RPMI7951 (cell line): ENCODE results near the gene SNCA. TPM values are rescaled to one million over a fixed set of nuclear protein-coding genes. Genes with fewer than 3 reads are reported as not detected.

ENCODE experiments used
- DNase-seq: peaks from one replicate; pipeline ENCODE4 v3.0.0-alpha.2; 2012; ENCODE audit warnings: low read depth
- total RNA-seq: library from RNA; depleted of rRNA; stranded (reverse); fragments of >200 nt; shearing (Covaris generic); gene quantifications from 2 replicates; pipeline ENCODE4 v1.2.3, GENCODE V29; 2014

SNCA gene
- total RNA-seq, 1 experiment from 2014 or later: 0.60 TPM

DNA sequence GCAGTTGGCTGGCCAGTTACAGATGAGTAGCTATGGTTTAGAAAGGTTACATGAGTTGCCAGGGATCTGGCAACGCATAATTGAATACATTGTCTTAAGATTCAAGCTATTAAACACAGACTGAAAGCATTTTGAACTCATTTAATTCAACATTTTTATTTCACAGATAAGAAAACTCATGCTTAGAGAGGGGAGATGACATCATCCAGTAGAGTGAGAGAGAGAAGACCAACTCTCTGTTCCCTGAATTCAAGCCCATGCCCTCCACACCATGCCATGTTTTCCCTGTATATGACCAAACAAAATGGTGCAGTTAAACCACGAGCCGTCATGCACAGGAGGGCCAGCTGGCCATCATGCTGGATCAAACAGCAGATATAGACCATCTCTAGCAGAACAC lies 22.6 kb downstream of the SNCA start:
- no peak for DNase-seq

DNA sequence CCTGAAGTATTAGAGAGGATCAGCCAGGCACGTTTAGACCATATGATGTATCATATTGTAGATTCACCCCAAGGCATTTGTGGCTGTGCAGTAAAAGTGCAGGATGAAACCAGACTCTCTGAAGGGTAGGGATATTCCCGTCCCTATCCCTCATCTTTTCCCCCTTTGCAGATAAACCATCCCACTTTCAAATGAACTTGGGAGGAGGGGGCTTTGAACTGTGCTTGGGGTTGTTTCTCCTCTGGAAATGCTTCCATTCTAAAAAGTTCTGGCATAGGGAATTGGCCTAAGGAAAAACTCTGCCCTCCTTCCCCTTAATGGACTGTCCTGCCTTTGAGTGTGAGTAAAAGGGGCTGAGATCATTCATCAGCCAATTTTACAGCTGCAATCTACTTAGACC lies 23.8 kb downstream of the SNCA start:
- no peak for DNase-seq

DNA sequence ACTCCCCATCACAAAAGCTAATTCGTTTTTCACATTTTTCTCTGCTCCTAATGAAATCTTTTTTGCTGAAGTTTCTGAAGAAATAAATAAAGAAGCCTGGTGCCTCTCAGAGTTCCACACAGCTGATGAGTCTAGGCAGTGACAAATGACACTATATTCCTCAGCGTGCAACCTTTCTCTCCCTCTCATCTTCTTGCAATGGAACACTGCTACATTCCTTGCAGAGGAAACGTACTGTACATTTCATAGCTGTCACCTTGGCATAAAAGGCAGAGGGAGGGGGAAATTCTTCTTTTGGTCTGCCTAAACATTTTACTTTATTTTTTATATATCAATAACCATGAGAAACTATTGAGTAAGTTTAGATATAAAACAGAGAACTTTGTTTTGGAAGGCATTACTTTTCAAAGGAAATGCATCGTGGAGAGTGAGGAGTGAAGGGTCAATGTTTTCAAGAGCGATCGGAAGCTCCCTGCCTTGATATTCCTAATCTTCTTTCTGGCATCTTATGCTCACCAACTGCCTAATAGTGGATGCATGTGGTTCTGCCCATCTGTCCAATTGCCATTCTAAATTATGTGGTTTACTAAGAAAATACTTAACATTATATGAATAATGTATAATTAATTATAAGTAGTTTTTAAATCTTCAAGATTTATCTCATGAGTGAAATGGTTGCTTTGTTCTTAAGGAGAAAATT lies 29.4 kb downstream of the SNCA start:
- no peak for DNase-seq

DNA sequence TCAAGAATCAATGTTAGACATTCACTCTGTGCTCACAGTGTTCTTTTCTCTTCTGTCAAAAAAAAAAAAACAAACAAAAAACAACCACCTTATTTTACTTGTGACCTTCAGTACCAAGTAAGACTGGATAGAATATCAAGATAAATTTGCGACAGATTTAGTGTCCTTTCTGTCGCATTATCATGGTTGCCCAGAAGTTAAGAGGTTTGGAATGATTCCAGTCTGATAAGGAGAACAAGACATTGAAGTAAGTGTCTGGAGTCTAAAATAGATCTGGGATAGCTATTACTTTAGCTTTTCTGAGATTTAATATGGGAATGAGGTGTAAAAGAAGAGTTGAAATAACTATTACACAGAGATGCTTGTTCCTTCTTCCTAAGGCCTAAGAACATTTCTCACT lies 31.7 kb downstream of the SNCA start:
- no peak for DNase-seq

DNA sequence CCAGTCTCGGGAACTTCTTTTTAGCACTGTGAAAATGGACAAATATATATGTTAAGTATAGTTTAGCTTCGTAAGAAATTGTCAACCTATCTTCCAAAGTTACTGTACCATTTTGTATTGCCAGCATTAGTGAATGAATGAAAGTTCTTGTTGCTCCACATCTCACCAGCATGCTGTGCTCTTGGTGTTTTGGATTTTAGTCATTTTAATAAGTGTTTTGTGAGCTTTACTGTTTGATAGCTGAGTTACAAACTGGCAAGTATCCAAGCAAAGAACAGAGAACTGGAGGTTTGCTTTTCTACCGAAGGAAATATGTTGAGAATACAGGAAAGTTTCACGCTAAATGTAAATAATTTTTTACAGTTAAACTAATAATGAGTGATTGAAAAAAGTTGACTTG lies 33.0 kb downstream of the SNCA start:
- no peak for DNase-seq

DNA sequence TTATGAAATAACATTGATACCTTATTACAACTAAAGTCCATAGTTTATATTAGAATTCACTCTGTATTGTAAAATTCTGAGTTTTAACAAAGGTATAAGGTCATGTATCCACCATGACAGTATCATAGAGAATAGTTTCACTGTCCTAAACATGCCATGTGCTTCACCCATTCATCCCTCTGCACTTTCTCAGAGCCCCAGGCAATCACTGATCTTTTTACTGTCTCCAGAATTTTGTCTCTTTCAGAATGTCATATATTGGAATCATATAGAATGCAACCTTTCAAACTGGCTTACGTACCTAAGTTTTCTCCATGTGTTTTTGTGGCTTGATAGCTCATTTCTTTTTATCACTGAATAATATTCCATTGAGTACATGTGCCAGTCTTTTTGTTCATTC lies 33.9 kb downstream of the SNCA start:
- no peak for DNase-seq

DNA sequence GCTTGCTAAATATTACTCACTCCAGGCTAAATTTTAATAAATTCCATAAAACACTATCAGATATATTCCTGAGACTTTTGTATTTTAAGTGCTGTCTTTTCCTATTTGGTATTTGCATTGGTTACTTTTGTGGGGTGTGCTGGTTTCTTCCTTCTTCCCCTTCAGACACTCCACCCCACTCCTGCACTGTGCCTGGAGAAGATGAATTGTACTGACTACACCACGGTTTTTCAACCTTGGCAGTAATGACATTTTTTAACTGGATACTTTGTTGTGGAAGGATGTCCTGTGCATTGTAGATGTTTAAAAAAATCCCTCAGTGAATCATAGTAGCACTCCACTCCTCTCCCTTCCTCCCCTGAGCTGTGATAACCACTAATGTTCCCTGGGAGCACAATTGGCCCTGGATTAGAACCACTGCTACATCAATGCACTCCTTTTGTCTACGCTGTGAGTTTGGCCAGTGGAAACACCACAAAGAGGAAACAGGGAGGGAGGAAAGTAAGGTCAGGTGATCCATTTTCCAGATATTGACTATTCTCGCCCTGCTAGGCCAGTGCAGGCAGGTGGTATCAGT lies 36.3 kb downstream of the SNCA start:
- DNase-seq: peak; percentile 21

DNA sequence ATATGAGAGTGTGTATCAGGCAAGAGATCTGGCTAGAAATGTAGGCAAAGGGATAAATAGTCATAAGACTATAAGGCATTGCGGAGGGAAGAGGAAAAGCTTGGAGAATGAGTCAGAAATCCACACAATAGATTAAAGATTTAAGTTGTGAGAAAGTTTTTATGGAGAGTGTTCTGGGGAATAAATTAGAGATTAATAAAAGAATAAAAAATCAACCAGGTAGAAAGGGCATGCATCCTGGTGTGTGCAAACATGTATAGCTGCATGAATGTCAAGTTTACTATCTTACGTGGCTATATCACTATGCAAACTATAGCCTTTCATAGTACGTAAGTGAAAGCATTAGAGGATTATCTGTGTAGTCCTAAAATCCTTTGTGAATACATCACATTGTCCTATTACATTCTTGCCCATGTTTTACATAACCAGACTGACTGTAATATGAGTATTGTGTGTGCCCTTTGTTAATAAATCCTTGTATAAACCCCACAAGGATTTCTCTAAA lies 36.9 kb downstream of the SNCA start:
- DNase-seq: peak; percentile 3

DNA sequence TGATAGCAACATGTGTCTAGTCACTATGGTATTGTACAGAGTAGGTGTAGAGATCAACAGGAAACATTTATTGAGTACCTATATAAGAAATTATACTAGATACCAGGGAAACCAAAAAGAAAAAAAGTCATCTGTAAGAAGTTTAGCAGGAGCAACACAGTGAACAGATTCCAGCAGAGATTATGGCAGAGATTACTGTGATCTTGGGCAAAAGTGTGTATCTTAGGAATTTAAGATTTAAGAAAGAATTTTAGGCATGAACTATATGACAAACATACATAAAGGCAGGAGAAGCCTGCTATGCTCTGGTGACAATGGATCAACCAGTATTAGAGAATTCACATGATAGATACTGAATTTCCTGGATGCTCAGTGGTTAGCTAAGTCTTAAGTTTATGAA lies 37.9 kb downstream of the SNCA start:
- DNase-seq: no peak

DNA sequence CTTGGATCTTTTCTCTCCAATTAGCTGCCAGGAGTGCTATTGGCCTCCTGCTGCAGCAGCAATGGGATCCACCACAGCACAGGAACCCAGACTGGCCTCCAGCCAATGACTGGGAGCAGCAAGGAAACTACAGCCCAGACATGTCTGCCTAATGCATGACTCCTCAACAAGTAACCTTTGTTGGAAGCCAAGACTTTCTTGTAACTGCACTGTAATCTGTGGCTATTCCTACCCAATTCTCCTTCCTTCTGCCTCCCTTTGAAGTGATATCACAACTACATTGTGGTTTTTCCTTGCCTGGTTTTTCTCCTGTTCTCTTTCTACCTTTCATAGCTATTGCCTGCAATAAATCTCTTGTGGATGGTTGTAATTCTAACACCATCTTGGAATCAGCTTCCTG lies 39.8 kb downstream of the SNCA start:
- DNase-seq: peak; percentile 22

DNA sequence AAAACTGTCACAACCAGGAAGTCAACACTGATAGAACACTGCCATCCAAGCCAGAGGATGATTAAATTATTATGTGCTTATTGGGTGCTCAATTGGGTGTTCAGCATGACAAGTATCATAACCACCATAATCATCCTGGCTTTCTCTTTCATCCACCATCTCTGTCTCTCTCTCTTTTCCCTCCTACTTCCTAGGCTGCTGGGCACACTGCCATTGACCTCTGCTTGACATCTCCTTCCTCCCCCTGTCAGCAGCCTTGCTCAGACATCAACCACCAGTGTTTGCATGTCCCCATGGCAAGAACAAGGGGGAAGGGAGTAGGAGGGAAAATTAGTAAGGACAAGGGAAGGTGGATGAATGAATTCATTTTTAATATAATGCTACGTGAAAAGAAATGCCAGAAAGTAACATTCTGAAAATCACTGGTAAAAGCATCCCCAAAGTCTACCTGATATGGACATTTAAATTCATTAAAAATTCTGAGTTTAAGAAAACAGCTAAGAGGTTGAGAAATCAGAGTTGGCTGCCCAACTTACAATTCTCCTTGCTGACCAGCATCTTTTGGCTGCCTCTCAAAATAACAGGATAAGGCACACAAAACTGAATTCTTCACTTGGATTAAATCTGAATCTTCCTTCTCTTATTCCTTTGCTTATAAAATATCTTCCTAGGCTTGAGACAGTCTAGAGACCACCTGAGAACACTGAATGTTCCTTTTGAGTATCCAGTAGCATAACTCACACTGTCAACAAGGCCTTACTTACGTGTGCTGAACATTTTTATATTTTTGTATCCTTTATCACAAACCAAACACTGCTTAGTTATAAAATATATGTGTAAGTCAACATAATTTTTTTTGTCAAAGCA lies 48.5 kb downstream of the SNCA start:
- DNase-seq: no peak

DNA sequence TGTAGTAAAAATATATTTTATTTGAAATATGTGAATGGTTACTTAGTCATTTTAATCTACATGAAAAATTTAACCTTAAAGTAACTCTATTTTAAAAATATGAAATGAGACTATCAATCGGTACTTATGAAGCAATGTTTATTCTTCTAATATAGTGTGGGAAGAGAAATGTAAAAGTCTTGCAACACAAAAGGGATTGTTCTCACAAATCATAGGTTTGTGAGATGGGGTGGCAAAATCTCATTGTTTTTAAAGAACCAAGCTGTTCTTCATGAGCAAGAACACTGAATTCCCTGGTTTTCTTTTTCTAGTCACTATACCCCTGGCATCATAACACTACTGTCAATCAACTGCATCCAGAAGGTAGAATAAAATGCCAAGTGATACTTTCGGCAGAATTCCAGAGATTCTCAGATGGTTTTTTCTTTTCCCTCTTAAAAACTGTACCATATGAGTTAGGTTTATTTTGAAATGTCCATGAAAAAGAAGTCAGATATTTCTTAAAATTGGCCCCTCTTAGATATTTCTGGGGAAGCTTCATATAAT lies 52.2 kb downstream of the SNCA start:
- no peak for DNase-seq

DNA sequence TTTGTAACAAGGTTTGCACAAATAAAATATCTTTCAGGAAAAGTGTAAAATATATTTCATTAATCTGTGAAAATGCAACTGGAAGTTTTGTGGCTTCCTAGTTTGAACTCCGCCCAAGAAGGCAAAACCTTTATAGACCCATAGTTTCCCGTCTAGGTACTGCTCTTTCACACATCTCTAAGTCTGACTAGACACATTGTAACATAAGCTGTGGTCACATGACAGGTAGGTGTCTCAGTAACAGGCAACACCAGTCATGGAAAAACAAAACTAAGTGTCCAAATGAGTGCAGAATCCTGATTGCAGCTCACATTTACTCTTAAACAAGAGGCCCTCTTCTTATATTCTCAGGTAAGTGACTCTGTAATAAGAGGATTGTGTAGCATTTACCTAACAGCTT lies 55.6 kb downstream of the SNCA start:
- no peak for DNase-seq

DNA sequence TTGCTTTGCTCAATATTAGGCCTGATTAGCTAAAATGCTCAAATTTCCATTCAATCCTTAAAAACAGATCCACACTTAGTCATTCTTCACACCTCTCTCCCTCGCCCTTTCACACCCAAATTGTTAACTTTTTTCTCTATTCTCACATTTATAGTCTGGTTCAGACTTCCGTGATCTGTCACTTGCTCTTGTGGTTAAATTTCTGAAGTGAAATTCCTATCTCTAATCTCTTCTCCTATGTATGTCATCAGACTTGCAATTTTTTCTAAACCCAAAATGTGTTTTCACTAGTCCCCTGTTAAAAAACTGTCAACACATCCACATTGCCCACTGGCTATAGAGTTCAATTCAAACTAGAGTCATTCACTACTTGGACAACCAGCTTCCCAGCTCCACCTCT lies 63.2 kb downstream of the SNCA start:
- no peak for DNase-seq

DNA sequence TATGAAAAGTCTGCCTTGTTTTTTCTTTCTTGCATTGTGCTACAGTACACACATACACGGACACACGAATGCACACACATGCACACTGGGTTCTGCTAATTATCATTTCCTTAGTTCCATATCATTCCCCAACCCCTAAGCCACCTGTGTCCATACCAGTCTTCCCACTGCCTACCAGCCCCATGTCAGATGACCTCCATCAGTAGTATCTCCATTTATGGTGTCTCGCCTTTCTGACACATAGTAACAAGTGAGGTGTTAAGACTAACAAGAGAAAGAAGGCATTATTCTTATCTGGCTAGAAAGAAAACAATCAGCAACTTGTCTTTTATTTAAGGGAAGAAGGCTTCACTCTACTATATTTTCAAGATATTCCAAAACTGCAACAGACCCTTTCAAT lies 67.1 kb downstream of the SNCA start:
- DNase-seq: no peak

DNA sequence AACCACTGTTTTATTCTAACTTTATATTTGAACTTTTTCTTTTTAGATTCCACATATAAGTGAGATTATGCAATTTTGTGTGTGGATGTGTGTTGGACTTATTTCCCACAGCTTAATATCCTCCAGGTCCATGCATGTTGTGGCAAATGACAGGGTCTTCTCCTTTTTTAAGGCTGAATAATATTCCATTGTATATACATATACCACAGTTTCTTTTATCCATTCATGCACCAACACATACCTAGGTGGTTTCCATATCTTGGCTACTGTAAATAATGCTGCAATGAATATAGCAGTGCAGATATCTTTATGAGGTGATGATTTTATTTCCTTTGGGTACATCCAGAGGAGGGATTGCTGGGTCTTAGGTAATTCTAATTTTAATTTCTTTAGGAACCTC lies 69.0 kb downstream of the SNCA start:
- no peak for DNase-seq

DNA sequence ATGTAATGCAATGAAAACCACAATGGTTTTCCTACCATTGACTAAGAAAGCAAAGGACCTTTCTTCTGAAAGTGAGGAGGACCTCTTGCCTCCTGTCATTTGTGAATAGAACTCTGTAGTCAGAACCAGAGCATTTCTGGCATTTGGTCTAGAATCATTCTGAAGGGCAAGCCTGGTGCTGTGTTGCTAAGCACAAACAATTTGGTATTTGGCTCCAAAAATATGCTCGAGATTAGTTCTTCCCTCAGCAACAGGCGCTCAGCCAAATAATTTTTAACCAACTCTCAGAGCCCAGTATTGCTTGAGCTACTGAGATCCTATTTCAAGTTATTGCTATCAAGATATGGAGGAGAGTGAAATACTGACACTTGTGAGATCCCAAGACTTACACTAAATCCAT lies 71.0 kb downstream of the SNCA start:
- peak; percentile 43 for DNase-seq

DNA sequence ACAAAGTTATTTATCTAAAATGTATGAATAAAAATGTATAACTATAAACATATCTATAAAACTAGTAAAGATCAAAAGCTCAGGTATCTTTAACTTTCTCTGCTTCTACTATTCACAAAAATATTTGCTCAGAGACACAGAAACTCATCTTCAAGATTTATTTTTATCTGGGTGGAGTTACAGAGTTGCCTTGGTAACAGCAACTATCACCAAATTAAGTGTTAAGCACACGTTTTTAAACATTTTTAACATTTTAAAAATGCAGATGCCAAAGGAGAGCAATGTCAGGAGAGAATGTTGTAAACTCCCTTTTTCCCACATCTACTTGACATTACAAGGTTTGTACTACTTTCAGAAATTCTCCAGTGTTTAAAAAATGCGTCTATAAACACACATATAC lies 71.4 kb downstream of the SNCA start:
- DNase-seq: no peak

DNA sequence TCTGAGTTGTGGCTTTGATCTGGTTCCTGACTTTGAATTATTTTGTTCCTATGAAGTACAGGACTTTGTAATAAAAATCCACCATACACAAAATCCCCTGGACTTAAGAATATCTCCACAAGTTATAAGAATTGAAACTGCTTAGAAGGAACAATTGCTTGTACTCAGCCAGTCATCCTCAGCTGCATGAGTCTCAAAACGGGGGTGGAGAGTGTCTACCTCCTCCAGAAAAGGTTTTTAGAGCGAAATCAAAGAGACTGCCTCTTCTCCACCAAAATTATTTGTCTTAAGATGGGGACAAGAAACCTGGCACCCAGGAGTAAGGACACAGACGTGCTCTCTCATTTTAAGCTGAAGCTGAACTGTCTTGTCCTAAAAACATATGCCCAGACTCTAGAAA lies 74.7 kb downstream of the SNCA start:
- DNase-seq: no peak

DNA sequence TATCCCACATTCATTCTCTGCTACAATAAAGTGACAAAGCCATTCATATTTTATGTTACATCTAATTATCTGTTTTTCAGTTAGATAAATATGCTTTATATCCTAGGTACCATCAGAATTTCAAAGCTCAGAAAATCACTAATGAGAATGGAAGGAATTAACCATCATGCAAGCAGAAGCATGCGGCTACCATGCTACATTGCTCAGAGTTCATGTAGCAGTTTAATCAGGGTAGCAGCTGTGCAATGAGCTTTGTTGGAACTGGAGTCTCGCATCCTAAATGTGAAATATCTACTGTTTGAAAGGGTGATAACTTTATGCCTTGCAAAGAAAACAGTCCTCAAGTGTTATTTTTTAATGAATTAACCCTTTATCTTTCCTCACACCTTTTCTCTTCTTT lies 77.5 kb downstream of the SNCA start:
- no peak for DNase-seq

DNA sequence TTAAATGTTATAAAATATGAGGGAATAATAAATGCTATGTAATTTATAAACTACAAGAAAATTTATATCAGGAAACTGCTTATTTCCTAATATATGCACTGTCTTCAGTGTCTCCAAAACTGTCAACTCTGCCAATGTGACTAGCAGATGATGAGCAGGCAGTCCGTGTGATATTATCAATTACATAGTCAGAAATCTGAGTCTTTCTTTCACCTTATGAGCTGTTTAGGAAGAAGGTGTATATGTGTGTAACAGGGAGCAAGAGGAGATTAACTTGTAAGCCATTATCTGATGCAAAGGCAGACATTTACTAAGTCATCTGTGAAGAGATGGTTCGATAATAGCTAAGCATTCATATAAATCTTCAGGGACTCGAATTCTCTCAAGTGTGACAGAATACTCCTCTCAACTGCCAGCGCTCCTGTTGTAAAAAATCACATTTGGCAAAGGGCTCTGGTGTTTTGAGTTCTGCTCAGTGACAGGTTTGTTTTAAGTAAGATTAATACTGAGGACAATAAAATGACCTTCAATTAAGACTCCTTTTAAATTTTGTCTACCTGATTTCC lies 79.7 kb downstream of the SNCA start:
- no peak for DNase-seq

DNA sequence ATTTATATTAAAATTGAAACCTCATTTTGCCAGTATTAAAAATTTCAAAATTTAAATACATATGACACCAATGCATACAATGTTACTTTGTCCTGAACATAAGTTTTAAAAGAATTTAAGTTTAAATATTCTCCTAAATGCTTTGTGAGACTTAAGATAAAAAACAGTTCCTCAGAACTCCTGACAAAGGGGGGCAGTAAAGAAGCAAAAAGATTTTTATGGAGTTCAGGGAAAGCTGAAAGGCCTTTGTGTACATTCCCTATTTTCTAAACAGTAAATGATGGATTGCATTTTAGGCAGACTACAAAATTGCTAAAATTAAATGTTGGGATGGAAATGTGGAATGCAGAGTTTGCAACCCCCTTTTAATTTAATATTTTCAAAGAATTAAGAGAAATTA lies 81.7 kb downstream of the SNCA start:
- DNase-seq: peak; percentile 5
